GM18951 (cell line): ENCODE data around the gene PTF1A.

Source experiments
- POLR2A ChIP-seq: IDR thresholded peaks from 4 replicates; pipeline ENCODE4 v1.6.1; 2011; ENCODE audit warnings: mild to moderate bottlenecking; ENCODE audit not compliant: insufficient read length, insufficient read depth; ENCODE audit errors: extremely low read depth
- in situ Hi-C: fragments of 300-500 bp; cut with MboI; formaldehyde crosslinking; loops from one replicate; pipeline ENCODE4 v1.12.0; 2022; ENCODE audit warnings: low sequenced_read_pairs, mixed read lengths, inconsistent platforms; ENCODE audit not compliant: unreplicated experiment

The PTF1A gene

DNA sequence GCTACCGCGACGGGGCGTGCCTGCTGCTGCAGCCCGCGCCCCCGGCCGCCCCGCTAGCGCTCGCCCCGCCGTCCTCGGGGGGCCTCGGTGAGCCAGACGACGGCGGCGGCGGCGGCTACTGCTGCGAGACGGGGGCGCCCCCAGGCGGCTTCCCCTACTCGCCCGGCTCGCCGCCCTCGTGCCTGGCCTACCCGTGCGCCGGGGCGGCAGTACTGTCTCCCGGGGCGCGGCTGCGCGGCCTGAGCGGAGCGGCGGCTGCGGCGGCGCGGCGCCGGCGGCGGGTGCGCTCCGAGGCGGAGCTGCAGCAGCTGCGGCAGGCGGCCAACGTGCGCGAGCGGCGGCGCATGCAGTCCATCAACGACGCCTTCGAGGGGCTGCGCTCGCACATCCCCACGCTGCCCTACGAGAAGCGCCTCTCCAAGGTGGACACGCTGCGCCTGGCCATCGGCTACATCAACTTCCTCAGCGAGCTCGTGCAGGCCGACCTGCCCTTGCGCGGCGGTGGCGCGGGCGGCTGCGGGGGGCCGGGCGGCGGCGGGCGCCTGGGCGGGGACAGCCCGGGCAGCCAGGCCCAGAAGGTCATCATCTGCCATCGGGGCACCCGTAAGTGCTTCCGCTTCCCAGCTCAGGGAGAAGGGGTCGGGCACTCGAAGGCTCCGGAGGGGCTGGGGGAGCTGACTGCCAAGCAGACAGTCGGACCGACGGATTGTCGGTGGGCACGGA lies 761 bp downstream of the PTF1A start:
- in situ Hi-C loops, result no loop called here
- TF ChIP-seq POLR2A, result no peak

GRCh38 chr10:23193435-23194074 lies 1.4 kb downstream of the PTF1A start:
- in situ Hi-C loops, result no loop called here
- no peak for TF ChIP-seq POLR2A

GRCh38 chr10:23194471-23194965 lies 2.4 kb downstream of the PTF1A start:
- TF ChIP-seq POLR2A, result no peak
- in situ Hi-C loops, result no loop called here

GRCh38 chr10:23194966-23195845 lies 3.1 kb downstream of the PTF1A start:
- in situ Hi-C loops, result no loop called here
- TF ChIP-seq POLR2A, result no peak

- in situ Hi-C loops, result no loop called here
- TF ChIP-seq POLR2A, result no peak
Measured at GRCh38 chr10:23195846-23196600, 3.9 kb downstream of the PTF1A start.

GRCh38 chr10:23196915-23197314 lies 4.8 kb downstream of the PTF1A start:
- no peak for TF ChIP-seq POLR2A
- in situ Hi-C loops, result no loop called here

DNA sequence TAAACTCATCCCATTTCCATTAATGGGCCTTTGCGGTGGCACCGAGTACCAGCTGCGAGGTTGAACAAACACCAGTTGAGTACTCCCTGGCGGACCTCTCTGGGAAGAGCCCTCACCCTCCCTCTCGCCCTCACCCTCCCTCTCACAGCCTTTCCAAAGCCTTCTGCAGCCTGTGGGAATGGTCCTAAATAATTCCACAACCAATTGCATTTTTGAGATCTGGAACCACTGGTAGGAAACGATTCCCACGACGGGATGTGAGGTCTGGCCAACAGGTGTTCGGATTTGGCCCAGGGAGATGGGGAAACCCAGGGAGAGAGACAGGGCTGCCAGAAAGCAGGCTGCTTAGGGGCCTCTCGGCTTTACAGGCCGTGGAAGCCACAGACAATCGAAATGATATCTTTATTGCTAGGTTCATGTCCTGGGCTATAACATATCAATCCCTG lies 5.3 kb downstream of the PTF1A start:
- in situ Hi-C loops, result no loop called here
- TF ChIP-seq POLR2A, result no peak

DNA sequence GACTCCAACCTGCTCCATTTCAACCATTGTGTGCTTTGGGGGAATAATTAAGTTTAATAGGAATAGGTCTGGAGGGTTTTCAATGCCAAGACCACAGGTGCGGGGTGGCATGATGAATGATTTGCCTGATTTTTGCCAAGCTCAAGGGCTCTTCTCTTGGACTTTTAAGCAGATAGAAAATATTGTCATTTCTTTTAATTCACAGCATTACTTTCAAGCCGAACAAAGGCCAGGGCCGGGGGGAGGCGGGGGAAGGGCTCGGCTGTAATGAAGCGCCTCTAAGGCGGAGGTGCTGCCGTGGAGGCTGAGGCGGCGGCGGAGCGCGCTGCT lies 6.5 kb downstream of the PTF1A start:
- no peak for TF ChIP-seq POLR2A
- in situ Hi-C loops, result no loop called here

DNA sequence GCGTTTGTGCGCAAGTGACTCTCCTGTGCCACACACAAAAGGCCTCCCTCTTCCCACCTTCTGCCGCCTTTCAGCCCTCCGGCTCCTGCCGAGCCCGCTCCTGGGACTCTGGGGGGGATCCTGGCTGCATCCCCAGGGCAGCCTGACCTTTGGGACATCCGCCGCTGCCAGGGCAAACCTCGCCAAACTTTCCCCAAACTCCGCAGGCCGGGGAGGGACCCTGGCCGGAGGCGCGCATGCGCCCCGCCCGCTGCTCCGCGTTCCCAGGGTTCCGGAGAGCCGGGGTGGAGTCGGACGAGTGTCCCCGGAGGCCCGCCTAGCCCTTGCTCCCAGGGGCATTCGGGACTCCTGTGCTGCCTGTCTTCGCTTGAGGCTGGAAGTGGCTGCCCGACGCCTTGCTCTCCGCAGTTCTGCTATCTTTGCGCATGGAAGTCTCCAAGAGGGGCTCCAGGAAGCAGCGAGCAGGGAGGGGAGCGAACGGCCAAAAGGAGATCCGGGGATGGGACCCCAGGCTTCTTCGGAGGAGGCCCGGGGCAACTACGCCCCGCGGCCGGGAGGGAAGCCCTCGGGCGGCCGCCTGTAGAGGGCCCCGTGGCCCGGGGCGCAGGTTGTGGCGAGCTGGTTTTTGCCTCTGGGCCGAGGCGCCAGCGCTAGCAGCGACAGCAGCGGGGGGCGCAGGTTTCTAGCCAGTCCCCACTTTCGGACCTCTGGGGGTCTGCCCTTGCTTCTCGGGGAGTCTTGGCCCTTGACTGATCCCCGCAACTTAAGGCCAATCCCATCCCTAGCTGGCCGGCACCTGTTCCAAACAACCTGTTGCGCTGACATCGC lies 7.0 kb downstream of the PTF1A start:
- no peak for TF ChIP-seq POLR2A

DNA sequence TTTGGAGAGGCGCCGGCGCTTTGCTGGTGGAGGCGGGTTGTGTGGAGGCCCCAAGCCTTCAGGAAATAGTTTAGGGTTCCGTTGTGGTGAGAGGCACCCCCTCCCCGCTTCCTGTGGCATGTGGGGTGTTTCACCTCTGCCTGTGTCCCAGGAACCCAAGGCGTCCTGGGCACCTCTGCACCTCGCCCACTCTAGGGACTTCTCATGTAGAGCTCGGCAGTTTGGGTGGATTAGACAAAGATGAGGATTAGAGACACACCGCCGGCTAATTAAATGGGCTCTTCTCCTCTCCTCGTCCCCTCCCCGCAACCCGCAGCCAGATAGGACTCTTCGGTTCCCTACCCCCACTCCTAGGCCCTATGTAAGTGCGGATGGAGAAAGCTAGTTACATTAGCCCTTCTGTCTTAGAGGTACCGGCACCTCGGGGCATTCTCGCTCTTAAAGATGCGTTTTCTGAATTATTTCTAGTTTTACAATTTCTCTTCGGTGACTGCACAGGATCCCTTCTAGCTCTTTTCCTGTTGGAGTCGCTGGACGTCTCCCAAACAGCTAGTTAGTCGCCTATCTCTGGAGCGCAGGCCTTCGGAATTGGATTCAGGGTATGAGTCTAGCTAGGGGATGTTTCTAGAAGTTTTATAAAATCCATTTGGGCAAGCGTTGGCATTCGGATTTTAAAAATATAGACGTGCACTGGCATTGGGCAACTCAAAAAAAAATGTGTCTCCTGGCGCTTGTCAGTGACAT lies 7.8 kb downstream of the PTF1A start:
- no peak for TF ChIP-seq POLR2A
- in situ Hi-C loops, result no loop called here

More for the DNA sequence above, 7.0 kb downstream of the PTF1A start:
- in situ Hi-C loops, result no loop called here

GRCh38 chr10:23200586-23200985 lies 8.5 kb downstream of the PTF1A start:
- in situ Hi-C loops, result no loop called here
- TF ChIP-seq POLR2A, result no peak
